Body of pancreas (tissue), 4 donors: ENCODE data around the gene FOXL1.

Source experiments
- CTCF ChIP-seq, 7 experiments: fragments of 450-650 bp in 4 of 7; fragments of 200-600 bp in 3 of 7; sonication (generic) in 3 of 7; IDR thresholded peaks; one replicate each; pipeline ENCODE4 v1.5.1; 2016 to 2019; ENCODE audit warnings: antibody characterized with exemption in 7 of 7
- POLR2A ChIP-seq, 3 donors: fragments of 450-650 bp; IDR thresholded peaks; one replicate each; pipeline ENCODE4 v1.6.1; 2016; ENCODE audit warnings: antibody characterized with exemption in 3 of 3, mild to moderate bottlenecking in 2 of 3

- TF ChIP-seq CTCF (IDR thresholded peaks at IDR 0.05) (no peak), POLR2A (IDR thresholded peaks at IDR 0.05) (no peak)
Measured at GRCh38 chr16:86569701-86570447, 8.5 kb upstream of the FOXL1 start.
